Lower leg skin (tissue), 3 donors: ENCODE data around the gene MAPK13.
"Not testable (repeated sequence)": the region's sequence is repeated elsewhere in the genome, so short reads cannot be mapped to it uniquely, and the experiment has no call there.

Source experiments
- POLR2A ChIP-seq, 2 donors: fragments of 450-650 bp; IDR thresholded peaks; one replicate each; pipeline ENCODE4 v1.6.1; 2016 to 2017; ENCODE audit warnings: antibody characterized with exemption in 2 of 2, mild to moderate bottlenecking in 1 of 2, moderate library complexity in 1 of 2
- TF ChIP-seq, protein P1 (sequence below), 3 donors: fragments of 450-650 bp; IDR thresholded peaks; one replicate each; pipeline ENCODE4 v1.5.1; 2016; ENCODE audit warnings: antibody characterized with exemption in 3 of 3, mild to moderate bottlenecking in 3 of 3, moderate library complexity in 2 of 3

DNA sequence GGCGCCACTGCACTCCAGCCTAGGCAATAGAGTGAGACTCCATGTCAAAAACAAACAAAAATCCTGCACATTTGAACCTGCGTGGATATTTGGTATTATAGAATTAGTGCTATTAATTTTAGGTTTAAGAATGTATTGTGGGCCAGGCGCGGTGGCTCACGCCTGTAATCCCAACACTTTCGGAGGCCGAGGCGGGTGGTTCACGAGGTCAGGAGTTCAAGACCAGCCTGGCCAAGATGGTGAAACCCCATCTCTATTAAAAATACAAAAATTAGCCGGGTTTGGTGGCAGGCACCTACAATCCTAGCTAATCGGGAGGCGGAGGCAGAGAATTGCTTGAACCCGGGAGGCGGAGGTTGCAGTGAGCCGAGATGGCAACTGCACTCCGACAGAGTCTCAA, 979 bp upstream of the MAPK13 start:
- TF ChIP-seq, protein P1, sequence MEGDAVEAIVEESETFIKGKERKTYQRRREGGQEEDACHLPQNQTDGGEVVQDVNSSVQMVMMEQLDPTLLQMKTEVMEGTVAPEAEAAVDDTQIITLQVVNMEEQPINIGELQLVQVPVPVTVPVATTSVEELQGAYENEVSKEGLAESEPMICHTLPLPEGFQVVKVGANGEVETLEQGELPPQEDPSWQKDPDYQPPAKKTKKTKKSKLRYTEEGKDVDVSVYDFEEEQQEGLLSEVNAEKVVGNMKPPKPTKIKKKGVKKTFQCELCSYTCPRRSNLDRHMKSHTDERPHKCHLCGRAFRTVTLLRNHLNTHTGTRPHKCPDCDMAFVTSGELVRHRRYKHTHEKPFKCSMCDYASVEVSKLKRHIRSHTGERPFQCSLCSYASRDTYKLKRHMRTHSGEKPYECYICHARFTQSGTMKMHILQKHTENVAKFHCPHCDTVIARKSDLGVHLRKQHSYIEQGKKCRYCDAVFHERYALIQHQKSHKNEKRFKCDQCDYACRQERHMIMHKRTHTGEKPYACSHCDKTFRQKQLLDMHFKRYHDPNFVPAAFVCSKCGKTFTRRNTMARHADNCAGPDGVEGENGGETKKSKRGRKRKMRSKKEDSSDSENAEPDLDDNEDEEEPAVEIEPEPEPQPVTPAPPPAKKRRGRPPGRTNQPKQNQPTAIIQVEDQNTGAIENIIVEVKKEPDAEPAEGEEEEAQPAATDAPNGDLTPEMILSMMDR (IDR thresholded peaks at IDR 0.05) = not testable (repeated sequence)
- not testable (repeated sequence) for TF ChIP-seq POLR2A (IDR thresholded peaks at IDR 0.05)
